CD4-positive, alpha-beta T cell (primary cell): Measurements from ENCODE around the gene PTPN3. TPM values are rescaled to one million over a fixed set of nuclear protein-coding genes. Genes with fewer than 3 reads are reported as not detected.
"Not testable (repeated sequence)": the region's sequence is repeated elsewhere in the genome, so short reads cannot be mapped to it uniquely, and the experiment has no call there.

ENCODE experiments used
- ATAC-seq: fragments of 200-7000 bp; cut with Tn5 transposase; one replicate; pipeline ENCODE4 v1.10.0; 2022; ENCODE audit warnings: mild to moderate bottlenecking; ENCODE audit not compliant: poor library complexity
- CTCF ChIA-PET: fragments of 350-600 bp; sonication (Branson Sonifier 250); formaldehyde crosslinking; loops from one replicate; lab custom pipeline; 2021; ENCODE audit warnings: antibody characterized with exemption, inconsistent platforms; lab: Charles Lee
- POLR2A ChIA-PET: fragments of 350-600 bp; sonication (Branson Sonifier 250); formaldehyde crosslinking; loops from one replicate; lab custom pipeline; 2021; ENCODE audit warnings: antibody characterized with exemption, inconsistent platforms; lab: Charles Lee
- DNase-seq, 14 experiments: peaks; one replicate each; pipeline ENCODE4 v3.0.0-alpha.2; 2013 to 2020; ENCODE audit warnings: mixed read lengths in 2 of 14
- H3K27ac ChIP-seq, 2 donors: one replicate each; pipeline versions ENCODE4 v1.5.1 to v1.7.0; 2013; ENCODE audit warnings: low read length in 2 of 2, low read depth in 1 of 2, mild to moderate bottlenecking in 1 of 2
- H3K27me3 ChIP-seq, 2 experiments: 1 replicate in 1 of 2; 2 replicates in 1 of 2; pipeline versions ENCODE4 v1.6.1 to v1.7.0; 2013; ENCODE audit warnings: low read length in 2 of 2, control low read depth in 1 of 2, mild to moderate bottlenecking in 1 of 2, moderate library complexity in 1 of 2; ENCODE audit not compliant: insufficient read depth in 2 of 2, control insufficient read depth in 1 of 2
- H3K36me3 ChIP-seq: one replicate; pipeline ENCODE4 v1.6.1; 2013; ENCODE audit warnings: low read length, control low read depth; ENCODE audit not compliant: insufficient read depth
- H3K4me1 ChIP-seq: one replicate; pipeline ENCODE4 v1.6.1; 2013; ENCODE audit warnings: low read length, control low read depth; ENCODE audit not compliant: insufficient read depth
- H3K4me3 ChIP-seq: one replicate; pipeline ENCODE4 v1.5.1; 2013; ENCODE audit warnings: mild to moderate bottlenecking, low read length, moderate library complexity
- H3K9me3 ChIP-seq, 2 experiments: 1 replicate in 1 of 2; 2 replicates in 1 of 2; pipeline versions ENCODE4 v1.6.1 to v1.7.0; 2013; ENCODE audit warnings: low read length in 2 of 2, mild to moderate bottlenecking in 2 of 2, control low read depth in 1 of 2, moderate library complexity in 1 of 2; ENCODE audit not compliant: control insufficient read depth in 1 of 2, insufficient read depth in 1 of 2
- H3K27ac Mint-ChIP-seq: one replicate; pipeline ENCODE4 v1.8.0; 2020; ENCODE audit warnings: mixed read lengths
- H3K27me3 Mint-ChIP-seq: one replicate; pipeline ENCODE4 v1.8.0; 2021; ENCODE audit warnings: mixed read lengths
- H3K36me3 Mint-ChIP-seq: one replicate; pipeline ENCODE4 v1.8.0; 2021; ENCODE audit warnings: low read depth, mixed read lengths
- H3K4me1 Mint-ChIP-seq: one replicate; pipeline ENCODE4 v1.8.0; 2021; ENCODE audit warnings: low read depth, mixed read lengths
- H3K4me3 Mint-ChIP-seq: one replicate; pipeline ENCODE4 v1.8.0; 2020; ENCODE audit warnings: mild to moderate bottlenecking, mixed read lengths
- H3K9me3 Mint-ChIP-seq: one replicate; pipeline ENCODE4 v1.8.0; 2020; ENCODE audit warnings: mixed read lengths
- intact Hi-C, 2 experiments: fragments of 100-400 bp; cut with DNase I in 1 of 2; cut with micrococcal nuclease in 1 of 2; formaldehyde crosslinking; loops; one replicate each; pipeline versions ENCODE4 v1.15.1 to v1.9.0; 2023 to 2025; cut with DNase I, micrococcal nuclease
- total RNA-seq, 174 experiments: library from RNA in 2 of 174; stranded (reverse) in 2 of 174; gene quantifications; one replicate each; pipeline ENCODE4 v1.2.3 and lab custom pipeline; 2021 to 2026
- TF ChIP-seq, protein P1 (sequence below): fragments of 200-600 bp; IDR thresholded peaks from one replicate; pipeline ENCODE4 v1.8.0; 2022; ENCODE audit warnings: antibody characterized with exemption, mild to moderate bottlenecking

The PTPN3 gene
- total RNA-seq, 2 experiments from 2014 or later: not detected

DNA sequence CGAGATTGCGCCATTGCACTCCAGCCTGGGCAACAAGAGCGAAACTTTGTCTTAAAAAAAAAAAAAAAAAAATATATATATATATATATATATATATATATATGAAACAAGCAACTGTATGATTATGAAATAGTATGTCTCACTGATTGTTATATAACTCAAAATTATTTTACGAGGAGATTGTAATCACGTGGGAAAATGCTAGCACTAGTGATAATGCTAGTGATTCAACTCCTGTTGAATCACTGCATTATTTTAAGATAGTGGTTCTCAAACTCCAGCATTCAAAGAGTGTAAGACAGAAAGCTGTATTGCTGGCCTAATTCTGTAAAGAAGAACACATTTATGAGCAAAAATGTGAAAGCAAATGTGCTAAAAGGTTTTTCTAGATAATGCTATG lies 12.4 kb upstream of the PTPN3 start:
- Histone ChIP-seq H3K27ac (no peak overlapping the region), H3K4me1 (no peaks in the 10 kb centered on the region), H3K27me3 (no peaks in the 10 kb centered on the region), H3K9me3 (no peaks in the 10 kb centered on the region), H3K36me3 (no peaks in the 10 kb centered on the region), H3K4me3 (no peak overlapping the region)
- TF ChIP-seq, protein P1, sequence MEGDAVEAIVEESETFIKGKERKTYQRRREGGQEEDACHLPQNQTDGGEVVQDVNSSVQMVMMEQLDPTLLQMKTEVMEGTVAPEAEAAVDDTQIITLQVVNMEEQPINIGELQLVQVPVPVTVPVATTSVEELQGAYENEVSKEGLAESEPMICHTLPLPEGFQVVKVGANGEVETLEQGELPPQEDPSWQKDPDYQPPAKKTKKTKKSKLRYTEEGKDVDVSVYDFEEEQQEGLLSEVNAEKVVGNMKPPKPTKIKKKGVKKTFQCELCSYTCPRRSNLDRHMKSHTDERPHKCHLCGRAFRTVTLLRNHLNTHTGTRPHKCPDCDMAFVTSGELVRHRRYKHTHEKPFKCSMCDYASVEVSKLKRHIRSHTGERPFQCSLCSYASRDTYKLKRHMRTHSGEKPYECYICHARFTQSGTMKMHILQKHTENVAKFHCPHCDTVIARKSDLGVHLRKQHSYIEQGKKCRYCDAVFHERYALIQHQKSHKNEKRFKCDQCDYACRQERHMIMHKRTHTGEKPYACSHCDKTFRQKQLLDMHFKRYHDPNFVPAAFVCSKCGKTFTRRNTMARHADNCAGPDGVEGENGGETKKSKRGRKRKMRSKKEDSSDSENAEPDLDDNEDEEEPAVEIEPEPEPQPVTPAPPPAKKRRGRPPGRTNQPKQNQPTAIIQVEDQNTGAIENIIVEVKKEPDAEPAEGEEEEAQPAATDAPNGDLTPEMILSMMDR: no peak
- Mint-ChIP-seq H3K27ac (no peak overlapping the region), H3K4me1 (no peaks in the 10 kb centered on the region), H3K4me3 (no peak overlapping the region), H3K36me3 (no peaks in the 10 kb centered on the region), H3K27me3 (peaks cover 32% of the 10 kb centered on the region), H3K9me3 (no peaks in the 10 kb centered on the region)
- CTCF ChIA-PET: no interaction called here
- DNase-seq (no peak), ATAC-seq (no peak)
- POLR2A ChIA-PET: no interaction called here
- intact Hi-C loops: no loop called here

DNA sequence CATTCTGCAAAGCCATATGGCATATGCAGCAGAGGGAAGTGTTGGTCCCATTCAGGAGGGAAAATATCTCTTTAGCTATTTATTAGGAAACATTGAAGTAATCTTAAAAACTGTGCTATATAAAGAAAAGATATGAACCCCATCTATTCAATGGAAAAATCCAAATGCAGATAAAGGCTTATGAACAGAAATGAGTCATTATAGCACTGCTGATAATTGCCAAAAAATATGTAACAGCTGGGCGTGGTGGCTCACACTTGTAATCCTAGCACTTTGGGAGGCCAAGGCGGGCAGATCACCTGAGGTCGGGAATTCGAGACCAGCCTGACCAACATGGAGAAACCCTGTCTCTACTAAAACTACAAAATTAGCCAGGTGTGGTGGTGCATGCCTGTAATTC lies 11.9 kb upstream of the PTPN3 start:
- H3K27ac ChIP-seq, H3K36me3 ChIP-seq, H3K9me3 ChIP-seq, DNase-seq, H3K9me3 Mint-ChIP-seq, POLR2A ChIA-PET, H3K4me3 ChIP-seq, H3K27me3 ChIP-seq, H3K4me3 Mint-ChIP-seq, CTCF ChIA-PET, H3K4me1 ChIP-seq, H3K36me3 Mint-ChIP-seq, intact Hi-C loops, H3K4me1 Mint-ChIP-seq, ATAC-seq, H3K27ac Mint-ChIP-seq: not testable (repeated sequence)
- peaks cover 32% of the 10 kb centered on the region for H3K27me3 Mint-ChIP-seq

DNA sequence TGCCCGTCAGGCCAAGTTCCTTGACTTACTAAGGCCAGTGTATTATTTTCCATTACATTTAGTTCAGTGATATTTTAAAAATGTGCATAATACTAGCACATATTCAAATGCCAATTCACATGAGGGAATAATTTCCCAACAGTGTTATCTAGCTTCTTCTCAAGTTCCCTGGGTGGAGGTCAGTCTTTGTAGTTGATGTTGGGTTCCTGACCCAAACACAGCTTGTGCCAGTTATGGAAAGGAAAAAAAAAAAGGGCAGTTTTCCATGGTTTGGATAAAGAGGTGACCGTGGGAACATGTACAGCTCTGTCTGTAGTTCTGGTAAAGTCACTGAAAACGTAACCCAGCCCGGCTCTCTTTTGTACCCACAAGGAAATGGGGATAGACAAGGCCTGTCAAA lies 11.5 kb upstream of the PTPN3 start:
- H3K27ac Mint-ChIP-seq: no peak overlapping the region
- no peak overlapping the region for H3K27ac ChIP-seq
- no peak overlapping the region for H3K4me3 Mint-ChIP-seq
- no peaks in the 10 kb centered on the region for H3K27me3 ChIP-seq
- no peaks in the 10 kb centered on the region for H3K9me3 Mint-ChIP-seq
- H3K36me3 Mint-ChIP-seq: no peaks in the 10 kb centered on the region
- intact Hi-C loops: no loop called here
- ChIA-PET POLR2A (no interaction called here), CTCF (no interaction called here)
- H3K36me3 ChIP-seq: no peaks in the 10 kb centered on the region
- ATAC-seq (no peak), DNase-seq (no peak)
- H3K4me1 Mint-ChIP-seq: no peaks in the 10 kb centered on the region
- peaks cover 30% of the 10 kb centered on the region for H3K27me3 Mint-ChIP-seq
- no peak overlapping the region for H3K4me3 ChIP-seq
- no peaks in the 10 kb centered on the region for H3K9me3 ChIP-seq
- TF ChIP-seq, protein P1: no peak
- H3K4me1 ChIP-seq: no peaks in the 10 kb centered on the region

DNA sequence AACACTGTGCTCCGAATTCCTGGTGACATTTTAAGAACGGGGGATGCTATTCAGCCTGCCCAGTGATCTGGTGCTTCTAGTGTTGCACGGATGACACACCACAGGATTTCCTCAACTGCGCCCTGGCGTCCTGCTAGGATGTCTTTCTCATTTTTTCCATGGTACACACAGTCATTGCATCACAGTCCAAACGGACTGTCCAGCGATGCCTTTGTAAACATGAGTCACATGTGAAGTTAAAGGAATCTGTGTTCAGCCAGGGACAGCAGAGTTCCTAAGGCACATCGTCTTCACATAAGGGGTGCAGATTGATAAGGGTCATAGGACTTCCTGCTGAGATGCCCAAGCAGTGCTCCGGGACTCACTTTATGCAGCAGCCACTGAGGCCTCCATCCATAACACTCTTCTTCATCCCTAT lies 9.3 kb upstream of the PTPN3 start:
- H3K36me3 ChIP-seq: no peaks in the 10 kb centered on the region
- no peak overlapping the region for H3K27ac Mint-ChIP-seq
- ChIA-PET POLR2A (no interaction called here), CTCF (no interaction called here)
- H3K36me3 Mint-ChIP-seq: no peaks in the 10 kb centered on the region
- TF ChIP-seq, protein P1: no peak
- H3K4me1 Mint-ChIP-seq: no peaks in the 10 kb centered on the region
- no peak overlapping the region for H3K4me3 ChIP-seq
- no peaks in the 10 kb centered on the region for H3K9me3 ChIP-seq
- H3K27me3 Mint-ChIP-seq: peaks cover 26% of the 10 kb centered on the region
- no peaks in the 10 kb centered on the region for H3K9me3 Mint-ChIP-seq
- no peak overlapping the region for H3K4me3 Mint-ChIP-seq
- no peak overlapping the region for H3K27ac ChIP-seq
- H3K27me3 ChIP-seq: peaks cover 0 to 2% of the 10 kb centered on the region in 2 experiments
- no peaks in the 10 kb centered on the region for H3K4me1 ChIP-seq
- DNase-seq (no peak), ATAC-seq (no peak)
- intact Hi-C loops: no loop called here
